Gastrocnemius medialis (tissue), 4 donors: ENCODE measurements around the gene PCYT2.

Experiments
- CTCF ChIP-seq, 5 experiments: fragments of 450-650 bp in 3 of 5; fragments of 200-600 bp in 2 of 5; sonication (generic) in 2 of 5; IDR thresholded peaks in 4 of 5; conservative IDR thresholded peaks in 1 of 5; 1 replicate in 4 of 5; 2 replicates in 1 of 5; pipeline ENCODE4 v1.5.1; 2016 to 2019; ENCODE audit warnings: antibody characterized with exemption in 5 of 5, mild to moderate bottlenecking in 3 of 5, moderate library complexity in 3 of 5
- POLR2A ChIP-seq, 2 donors: fragments of 450-650 bp; IDR thresholded peaks; one replicate each; pipeline ENCODE4 v1.6.1; 2017; ENCODE audit warnings: antibody characterized with exemption in 2 of 2, mild to moderate bottlenecking in 2 of 2, moderate library complexity in 2 of 2

- TF ChIP-seq POLR2A (IDR thresholded peaks at IDR 0.05) (no peak), CTCF (IDR thresholded peaks at IDR 0.05 in 4 of 5, conservative IDR thresholded peaks at IDR 0.05 in 1 of 5) (no peak)
These were observed 25.7 kb downstream of the PCYT2 start for GRCh38 chr17:81885454-81885853.
